ENCODE measurements around the gene SMARCAD1. TPM values are rescaled to one million over a fixed set of nuclear protein-coding genes. Genes with fewer than 3 reads are reported as not detected.

The SMARCAD1 gene
- total and polyA plus RNA-seq, 2 of the 8 experiments (the other 6 are each of a cell fraction or from before 2014, with no cell fraction given): 24.1 to 59.4 TPM

GRCh38 chr4:94226763-94227162, 19.1 kb downstream of the SMARCAD1 start:
- Histone ChIP-seq H2BK5ac (ENCODE audit: low read depth, low read length) (no peak overlapping the region), H3K36me3 (ENCODE audit: control insufficient read depth in 2 of 4, insufficient read depth in 4 of 4, low read length in 3 of 4) (peaks cover 0 to 29% (median 8%) of the 10 kb centered on the region in 4 experiments; a peak in 4 of 8 replicates), H3K23me2 (ENCODE audit: low read depth, low read length) (no peaks in the 10 kb centered on the region), H3K79me1 (ENCODE audit: low read depth, low read length) (peaks cover 2% of the 10 kb centered on the region), H3K9ac (replicated peaks in 1 of 4; ENCODE audit: extremely low read depth in 1 of 4, low read depth in 3 of 4, low read length in 3 of 4) (no peak overlapping the region), H2AK5ac (ENCODE audit: low read depth, low read length) (no peak overlapping the region), H2AFZ (ENCODE audit: low read length) (no peak overlapping the region), H3K56ac (replicated peaks; ENCODE audit: insufficient read length, low read depth, low read length) (no peak overlapping the region), H2BK15ac (ENCODE audit: low read length) (no peak overlapping the region), H2BK20ac (ENCODE audit: low read length) (no peak overlapping the region), H3K27me3 (replicated peaks in 1 of 4; ENCODE audit: control insufficient read depth in 3 of 4, extremely low read depth in 1 of 4, insufficient read depth in 3 of 4, low read length in 3 of 4) (no peaks in the 10 kb centered on the region), H3K4ac (replicated peaks; ENCODE audit: insufficient read length, low read depth, low read length) (no peak overlapping the region), H3K4me3 (ENCODE audit: extremely low read depth in 1 of 4, insufficient read depth in 2 of 4, low read depth in 3 of 4, low read length in 4 of 4) (no peak overlapping the region), H3K18ac (ENCODE audit: extremely low read depth, low read length) (no peak overlapping the region), H2BK120ac (replicated peaks; ENCODE audit: low read depth, low read length) (no peak overlapping the region), H4K8ac (ENCODE audit: extremely low read depth, insufficient read depth, low read length) (no peak overlapping the region), H2BK12ac (ENCODE audit: low read depth, low read length) (no peak overlapping the region), H3K4me2 (ENCODE audit: insufficient read depth in 1 of 2, low read depth in 2 of 2, low read length in 2 of 2) (no peak overlapping the region), H3K14ac (ENCODE audit: insufficient read length) (no peak overlapping the region), H3K27ac (ENCODE audit: low read depth, low read length) (no peak overlapping the region), H4K20me1 (replicated peaks in 1 of 2; ENCODE audit: control insufficient read depth in 1 of 2, insufficient read depth in 2 of 2, low read length in 2 of 2) (peaks cover 0 to 5% of the 10 kb centered on the region in 2 experiments), H3K4me1 (replicated peaks in 1 of 4; ENCODE audit: control insufficient read depth in 3 of 4, insufficient read depth in 4 of 4, low read length in 3 of 4) (no peaks in the 10 kb centered on the region), H3K23ac (ENCODE audit: insufficient read length) (no peak overlapping the region), H4K5ac (ENCODE audit: insufficient read length, low read depth, low read length) (no peak overlapping the region), H4K91ac (replicated peaks; ENCODE audit: insufficient read length, low read length) (no peak overlapping the region), H3K79me2 (ENCODE audit: control insufficient read depth in 1 of 2, insufficient read depth in 2 of 2, low read length in 2 of 2) (peaks cover 0 to 67% of the 10 kb centered on the region in 2 experiments; a peak in 2 of 4 replicates), H3K9me3 (ENCODE audit: insufficient read depth in 2 of 2, low read depth in 1 of 2, low read length in 1 of 2) (no peaks in the 10 kb centered on the region)
- CTCF ChIA-PET (ENCODE audit: partially characterized antibody): interaction anchor here (1.1 kb wide), 1 partner anchor 8 kb away, joined by 5 read pairs; no protein-coding TSS in a partner anchor
- WGBS, 2 experiments (ENCODE audit: extremely low coverage in 1 of 2, insufficient coverage in 1 of 2, insufficient read length in 1 of 2, insufficient replicate concordance in 2 of 2, low coverage in 1 of 2, low lambda C conversion rate in 2 of 2, missing lambda C conversion rate in 1 of 2): 98% methylated on average over 4 of the region's 4 CpGs; no CpG with 5 or more reads in 1 of the 2 experiments
- POLR2A ChIA-PET (ENCODE audit: partially characterized antibody): no interaction called here
- no peak for DNase-seq (ENCODE audit: low read depth in 1 of 2, low spot score in 2 of 2)
- FAIRE-seq: no peak
- TF ChIP-seq TBP (IDR thresholded peaks at IDR 0.05; ENCODE audit: low read depth, low read length) (no peak), SP2 (IDR thresholded peaks at IDR 0.05; ENCODE audit: low read length) (no peak), EGR1 (IDR thresholded peaks at IDR 0.05; ENCODE audit: borderline replicate concordance, low read depth, low read length) (no peak), SUZ12 (IDR thresholded peaks at IDR 0.05; ENCODE audit: low read length) (no peak)

All from H1 (cell line).